Cardiac muscle cell (in vitro differentiated cells and primary cell): ENCODE data around the gene IL27RA. TPM values are rescaled to one million over a fixed set of nuclear protein-coding genes. Genes with fewer than 3 reads are reported as not detected.

ENCODE experiments used
- DNase-seq, 2 donors: peaks; one replicate each; pipeline versions ENCODE4 v3.0.0 to v3.0.0-alpha.2; 2010 to 2017; ENCODE audit warnings: low read depth in 1 of 2, low spot score in 1 of 2
- H3K27ac ChIP-seq: fragments of 200-600 bp; sonication (generic); 2 replicates; pipeline ENCODE4 v1.5.1; 2016
- H3K27me3 ChIP-seq: fragments of 200-600 bp; sonication (generic); 2 replicates; pipeline ENCODE4 v1.6.0; 2016; ENCODE audit warnings: control low read depth
- H3K36me3 ChIP-seq: fragments of 200-600 bp; sonication (generic); 2 replicates; pipeline ENCODE4 v1.5.1; 2016; ENCODE audit warnings: control low read depth
- H3K4me1 ChIP-seq: fragments of 200-600 bp; sonication (generic); 2 replicates; pipeline ENCODE4 v1.8.1; 2017; ENCODE audit warnings: low read depth, mild to moderate bottlenecking, mixed run types
- H3K4me3 ChIP-seq: fragments of 200-600 bp; sonication (generic); 2 replicates; pipeline ENCODE4 v1.5.1; 2016; ENCODE audit warnings: mild to moderate bottlenecking
- H3K9me3 ChIP-seq: fragments of 200-600 bp; sonication (generic); 2 replicates; pipeline ENCODE4 v1.5.1; 2017; ENCODE audit warnings: low read depth, mild to moderate bottlenecking, control low read depth
- CTCF ChIP-seq: IDR thresholded peaks from 2 replicates; pipeline ENCODE4 v1.5.1; 2012; ENCODE audit warnings: low read depth, mild to moderate bottlenecking, low read length
- polyA plus RNA-seq: library from polyadenylated mRNA; unstranded; fragments of >200 nt; fragmentation: Nextera tagmentation; extraction: Ambion mirVana; gene quantifications from 2 replicates; pipeline ENCODE4 v1.2.1, GENCODE V29; 2016
- total RNA-seq: library from RNA; depleted of rRNA; stranded (reverse); fragments of >200 nt; gene quantifications from 2 replicates; pipeline ENCODE4 v1.2.3, GENCODE V29; 2016

The IL27RA gene
- total and polyA plus RNA-seq, 2 experiments from 2014 or later, result 4.3 to 7.1 TPM

DNA sequence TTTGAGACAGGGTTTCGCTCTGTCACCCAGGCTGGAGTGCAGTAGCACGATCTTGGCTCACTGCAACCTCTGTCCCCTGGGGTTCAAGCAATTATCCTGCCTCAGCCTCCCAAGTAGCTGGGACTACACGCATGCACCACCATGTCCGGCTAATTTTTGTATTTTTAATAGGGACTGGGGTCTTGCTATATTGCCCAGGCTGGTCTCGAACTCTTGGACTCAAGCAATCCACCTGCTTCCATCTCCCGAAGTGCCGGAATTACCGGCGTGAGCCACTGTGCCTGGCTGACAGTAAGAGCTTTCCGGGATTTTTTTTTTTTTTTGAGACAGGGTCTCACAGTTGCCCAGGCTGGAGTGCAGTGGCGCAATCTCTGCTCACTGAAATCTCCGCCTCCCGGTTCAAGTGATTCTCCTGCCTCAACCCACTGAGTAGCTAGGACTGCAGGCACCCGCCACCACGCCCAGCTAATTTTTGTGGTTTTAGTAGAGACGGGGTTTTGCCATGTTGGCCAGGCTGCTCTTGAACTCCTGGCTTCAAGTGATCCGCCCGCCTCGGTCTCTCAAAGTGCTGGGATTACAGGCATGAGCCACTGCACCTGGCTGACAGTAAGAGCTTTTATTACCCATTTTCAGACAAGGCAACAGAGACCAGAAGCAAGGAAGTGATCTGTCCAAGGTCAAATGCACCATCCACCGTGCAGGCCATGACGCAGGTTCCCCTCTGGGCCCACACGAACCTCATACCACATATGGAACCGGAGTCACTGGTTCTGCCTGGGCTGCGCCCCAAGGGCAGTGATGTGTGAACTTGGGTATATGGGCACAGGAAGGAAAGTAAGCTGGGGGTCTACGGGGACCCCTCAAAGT is 46.5 kb upstream of the IL27RA start:
- H3K4me3 ChIP-seq, result no peak overlapping the region
- no peaks in the 10 kb centered on the region for H3K9me3 ChIP-seq
- no peak for TF ChIP-seq CTCF
- H3K36me3 ChIP-seq, result no peaks in the 10 kb centered on the region
- H3K4me1 ChIP-seq, result peaks cover 13% of the 10 kb centered on the region
- no peak for DNase-seq
- H3K27ac ChIP-seq, result no peak overlapping the region
- H3K27me3 ChIP-seq, result no peaks in the 10 kb centered on the region

DNA sequence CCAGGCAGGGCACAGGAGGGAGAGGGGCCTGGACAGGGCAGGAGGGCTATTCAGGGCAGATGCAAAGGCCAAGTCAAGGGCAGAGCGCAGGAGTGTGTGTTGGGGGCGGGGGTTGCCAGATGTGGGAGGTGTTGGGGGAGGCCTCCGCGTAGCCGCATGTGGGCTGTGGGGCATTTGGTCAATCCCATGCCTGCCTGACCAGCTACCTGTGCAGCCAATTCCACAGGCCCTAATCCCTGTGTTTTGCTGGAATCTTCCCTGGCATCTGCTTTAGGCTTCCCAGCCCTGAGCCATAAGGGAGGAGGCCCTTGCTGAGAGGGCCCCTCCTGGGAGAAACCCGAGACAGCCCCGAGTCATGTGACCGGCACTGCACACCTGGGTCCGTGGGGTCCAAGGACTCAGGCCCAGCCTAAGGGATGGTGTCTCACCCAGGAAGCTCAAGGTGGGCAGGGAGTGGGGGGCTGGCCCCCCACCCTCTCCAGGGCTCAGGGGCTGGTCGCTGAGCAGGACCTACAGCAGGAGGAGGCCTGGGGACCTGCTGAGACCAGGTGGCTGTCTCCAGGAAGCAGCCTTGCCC is 45.7 kb upstream of the IL27RA start:
- no peak for TF ChIP-seq CTCF
- Histone ChIP-seq H3K4me1 (peaks cover 13% of the 10 kb centered on the region), H3K27ac (no peak overlapping the region), H3K27me3 (no peaks in the 10 kb centered on the region), H3K4me3 (no peak overlapping the region), H3K9me3 (no peaks in the 10 kb centered on the region), H3K36me3 (no peaks in the 10 kb centered on the region)
- no peak for DNase-seq

GRCh38 chr19:13986348-13986904 is 45.1 kb upstream of the IL27RA start:
- DNase-seq, result peak in 1 of 2 donors; percentile 77
- no peaks in the 10 kb centered on the region for H3K36me3 ChIP-seq
- H3K9me3 ChIP-seq, result no peaks in the 10 kb centered on the region
- no peak for TF ChIP-seq CTCF
- H3K4me1 ChIP-seq, result peaks cover 13% of the 10 kb centered on the region
- H3K27me3 ChIP-seq, result no peaks in the 10 kb centered on the region
- no peak overlapping the region for H3K4me3 ChIP-seq
- H3K27ac ChIP-seq, result no peak overlapping the region

GRCh38 chr19:13987101-13987890 is 44.3 kb upstream of the IL27RA start:
- Histone ChIP-seq H3K27me3 (no peaks in the 10 kb centered on the region), H3K4me3 (no peak overlapping the region), H3K27ac (peak overlapping the region; percentile 49), H3K36me3 (no peaks in the 10 kb centered on the region), H3K9me3 (no peaks in the 10 kb centered on the region), H3K4me1 (peaks cover 13% of the 10 kb centered on the region)
- TF ChIP-seq CTCF, result no peak
- no peak for DNase-seq

- no peaks in the 10 kb centered on the region for H3K27me3 ChIP-seq
- H3K4me3 ChIP-seq, result no peak overlapping the region
- no peak for TF ChIP-seq CTCF
- DNase-seq, result no peak
- no peaks in the 10 kb centered on the region for H3K9me3 ChIP-seq
- H3K27ac ChIP-seq, result no peak overlapping the region
- peaks cover 13% of the 10 kb centered on the region for H3K4me1 ChIP-seq
- no peaks in the 10 kb centered on the region for H3K36me3 ChIP-seq
Observed at GRCh38 chr19:13989487-13989886, 42.1 kb upstream of the IL27RA start.
